NCI-H128 (cell line): ENCODE results near the gene IRF6.

Experiments used
- DNase-seq: peaks from one replicate; lab custom pipeline; 2025; ENCODE audit not compliant: unreplicated experiment; lab: John Stamatoyannopoulos, UW

The IRF6 gene

GRCh38 chr1:209761011-209761635, 44.8 kb downstream of the IRF6 start:
- DNase-seq = no peak

GRCh38 chr1:209759829-209760359, 46.0 kb downstream of the IRF6 start:
- no peak for DNase-seq

GRCh38 chr1:209758400-209758799, 47.5 kb downstream of the IRF6 start:
- DNase-seq = no peak

- DNase-seq = no peak
These were observed 49.1 kb downstream of the IRF6 start for GRCh38 chr1:209756615-209757445.

GRCh38 chr1:209755926-209756614, 49.9 kb downstream of the IRF6 start, which contains the start of gene TRAF3IP3:
TSS of gene TRAF3IP3 (plus strand) at chr1:209756053. CDS start at chr1:209760040, 3,987 bp downstream.
- DNase-seq = no peak

- DNase-seq = no peak
These were observed 50.7 kb downstream of the IRF6 start for GRCh38 chr1:209755256-209755655.

- DNase-seq = no peak
These were observed 53.1 kb downstream of the IRF6 start for GRCh38 chr1:209752890-209753289.

GRCh38 chr1:209751627-209752231, 54.2 kb downstream of the IRF6 start:
- no peak for DNase-seq

GRCh38 chr1:209749670-209750323, 56.1 kb downstream of the IRF6 start:
- DNase-seq = no peak

GRCh38 chr1:209749205-209749604, 56.7 kb downstream of the IRF6 start:
- no peak for DNase-seq

GRCh38 chr1:209748620-209749019, 57.3 kb downstream of the IRF6 start:
- no peak for DNase-seq

GRCh38 chr1:209747580-209748262, 58.2 kb downstream of the IRF6 start:
- no peak for DNase-seq

- no peak for DNase-seq
These were observed 59.3 kb downstream of the IRF6 start for GRCh38 chr1:209746451-209747165.

- no peak for DNase-seq
These were observed 62.8 kb downstream of the IRF6 start for GRCh38 chr1:209743145-209743482.

GRCh38 chr1:209742409-209743144, 63.4 kb downstream of the IRF6 start:
- no peak for DNase-seq

GRCh38 chr1:209741889-209742288, 64.1 kb downstream of the IRF6 start:
- DNase-seq = no peak

- no peak for DNase-seq
These were observed 64.7 kb downstream of the IRF6 start for GRCh38 chr1:209741193-209741592.

- no peak for DNase-seq
These were observed 67.7 kb downstream of the IRF6 start for GRCh38 chr1:209738270-209738669.

GRCh38 chr1:209737118-209737505, 68.8 kb downstream of the IRF6 start:
- no peak for DNase-seq
